Mesendoderm (in vitro differentiated cells): ENCODE data around the gene TTLL4.

ENCODE experiments used
- DNase-seq: peaks from one replicate; pipeline ENCODE4 v3.0.0; 2013
- H2AK5ac ChIP-seq: 2 replicates; pipeline ENCODE4 v1.6.1; 2013; ENCODE audit warnings: low read length, inconsistent platforms
- H2BK120ac ChIP-seq: 2 replicates; pipeline ENCODE4 v1.6.1; 2013; ENCODE audit warnings: low read depth, mild to moderate bottlenecking, low read length, moderate library complexity, mixed read lengths
- H2BK15ac ChIP-seq: replicated peaks from 2 replicates; pipeline ENCODE4 v1.6.1; 2013; ENCODE audit warnings: low read depth, mild to moderate bottlenecking, moderate library complexity
- H2BK5ac ChIP-seq: 2 replicates; pipeline ENCODE4 v1.6.1; 2013; ENCODE audit warnings: low read length, inconsistent platforms
- H3K18ac ChIP-seq: 2 replicates; pipeline ENCODE4 v1.6.1; 2013; ENCODE audit warnings: mild to moderate bottlenecking, low read length, mixed read lengths
- H3K23ac ChIP-seq: one replicate; pipeline ENCODE4 v1.6.1; 2013; ENCODE audit warnings: low read length
- H3K27ac ChIP-seq: 2 replicates; pipeline ENCODE4 v1.5.1; 2013; ENCODE audit warnings: low read depth, mild to moderate bottlenecking, inconsistent platforms, low read length, moderate library complexity
- H3K27me3 ChIP-seq: 2 replicates; pipeline ENCODE4 v1.6.1; 2013; ENCODE audit warnings: low read length, control low read depth, mild to moderate bottlenecking, inconsistent platforms; ENCODE audit not compliant: insufficient read depth, poor library complexity
- H3K36me3 ChIP-seq: 2 replicates; pipeline ENCODE4 v1.6.1; 2013; ENCODE audit warnings: low read length, inconsistent platforms; ENCODE audit not compliant: control insufficient read depth, insufficient read depth
- H3K4ac ChIP-seq: one replicate; pipeline ENCODE4 v1.6.1; 2013; ENCODE audit warnings: low read depth, mild to moderate bottlenecking, low read length, moderate library complexity
- H3K4me1 ChIP-seq: 2 replicates; pipeline ENCODE4 v1.6.1; 2013; ENCODE audit warnings: low read depth, low read length, inconsistent platforms; ENCODE audit not compliant: control insufficient read depth
- H3K4me2 ChIP-seq: 2 replicates; pipeline ENCODE4 v1.6.1; 2013; ENCODE audit warnings: low read length
- H3K4me3 ChIP-seq: 2 replicates; pipeline ENCODE4 v1.5.1; 2013; ENCODE audit warnings: mild to moderate bottlenecking, low read length
- H3K56ac ChIP-seq: one replicate; pipeline ENCODE4 v1.6.1; 2013; ENCODE audit warnings: low read length
- H3K79me1 ChIP-seq: 2 replicates; pipeline ENCODE4 v1.6.1; 2013; ENCODE audit warnings: low read length, inconsistent platforms
- H3K79me2 ChIP-seq: 2 replicates; pipeline ENCODE4 v1.6.1; 2013; ENCODE audit warnings: mild to moderate bottlenecking, low read length; ENCODE audit not compliant: control insufficient read depth, insufficient read depth
- H3K9ac ChIP-seq: 2 replicates; pipeline ENCODE4 v1.6.1; 2013; ENCODE audit warnings: low read length, inconsistent platforms
- H4K5ac ChIP-seq: one replicate; pipeline ENCODE4 v1.6.1; 2013; ENCODE audit warnings: low read length
- H4K8ac ChIP-seq: one replicate; pipeline ENCODE4 v1.6.1; 2013; ENCODE audit warnings: low read depth, mild to moderate bottlenecking, control low read depth, low read length, moderate library complexity
- WGBS: extraction: QIAGEN DNeasy Blood & Tissue Kit; methylation state at CpG from one replicate; pipeline ENCODE4 v1.1.7; 2013; ENCODE audit warnings: low lambda C conversion rate, missing lambda C conversion rate; ENCODE audit not compliant: insufficient coverage; ENCODE audit errors: extremely low coverage; 5-methylcytosine and 5-hydroxymethylcytosine counted together

The TTLL4 gene

GRCh38 chr2:218718058-218718457 lies 7.4 kb downstream of the TTLL4 start:
- no peak overlapping the region for H3K56ac ChIP-seq
- H3K27ac ChIP-seq, result no peak overlapping the region
- H2BK120ac ChIP-seq, result no peak overlapping the region
- H3K18ac ChIP-seq, result no peak overlapping the region
- no peaks in the 10 kb centered on the region for H3K36me3 ChIP-seq
- H4K5ac ChIP-seq, result no peak overlapping the region
- H3K9ac ChIP-seq, result no peak overlapping the region
- H2BK15ac ChIP-seq, result no peak overlapping the region
- H3K4me2 ChIP-seq, result no peak overlapping the region
- peaks cover 14% of the 10 kb centered on the region for H3K4me1 ChIP-seq
- no peak overlapping the region for H3K4me3 ChIP-seq
- H3K23ac ChIP-seq, result no peak overlapping the region
- H3K79me1 ChIP-seq, result peaks cover 25% of the 10 kb centered on the region
- no peak overlapping the region for H3K4ac ChIP-seq
- H2BK5ac ChIP-seq, result no peak overlapping the region
- H4K8ac ChIP-seq, result no peak overlapping the region
- H3K27me3 ChIP-seq, result no peaks in the 10 kb centered on the region
- H2AK5ac ChIP-seq, result no peak overlapping the region
- DNase-seq, result no peak
- WGBS, result no CpG with 5 or more reads among the region's 7 CpGs
- peaks cover 46% of the 10 kb centered on the region for H3K79me2 ChIP-seq

GRCh38 chr2:218719457-218719856 lies 8.8 kb downstream of the TTLL4 start:
- Histone ChIP-seq H2BK15ac (no peak overlapping the region), H3K4me2 (no peak overlapping the region), H3K18ac (no peak overlapping the region), H3K79me2 (peaks cover 37% of the 10 kb centered on the region), H2AK5ac (no peak overlapping the region), H3K23ac (no peak overlapping the region), H4K5ac (no peak overlapping the region), H3K27me3 (no peaks in the 10 kb centered on the region), H3K4me1 (peaks cover 14% of the 10 kb centered on the region), H2BK120ac (no peak overlapping the region), H4K8ac (no peak overlapping the region), H3K4me3 (no peak overlapping the region), H3K9ac (no peak overlapping the region), H3K79me1 (peaks cover 18% of the 10 kb centered on the region), H3K27ac (no peak overlapping the region), H3K36me3 (no peaks in the 10 kb centered on the region), H3K4ac (no peak overlapping the region), H2BK5ac (no peak overlapping the region), H3K56ac (no peak overlapping the region)
- no CpG with 5 or more reads among the region's 3 CpGs for WGBS
- DNase-seq, result no peak

- Histone ChIP-seq H3K27me3 (no peaks in the 10 kb centered on the region), H3K4ac (no peak overlapping the region), H2AK5ac (no peak overlapping the region), H3K9ac (no peak overlapping the region), H3K4me1 (peaks cover 14% of the 10 kb centered on the region), H3K79me1 (peaks cover 15% of the 10 kb centered on the region), H3K4me3 (no peak overlapping the region), H3K23ac (no peak overlapping the region), H2BK15ac (no peak overlapping the region), H3K56ac (no peak overlapping the region), H4K5ac (no peak overlapping the region), H3K36me3 (no peaks in the 10 kb centered on the region), H3K18ac (no peak overlapping the region), H2BK5ac (no peak overlapping the region), H3K27ac (no peak overlapping the region), H3K4me2 (no peak overlapping the region), H3K79me2 (peaks cover 39% of the 10 kb centered on the region), H4K8ac (no peak overlapping the region), H2BK120ac (no peak overlapping the region)
- WGBS, result no CpG with 5 or more reads among the region's 19 CpGs
- no peak for DNase-seq
Measured at GRCh38 chr2:218720048-218721041, 9.7 kb downstream of the TTLL4 start.

- H3K23ac ChIP-seq, result no peak overlapping the region
- peaks cover 14% of the 10 kb centered on the region for H3K4me1 ChIP-seq
- no peak overlapping the region for H2AK5ac ChIP-seq
- H4K5ac ChIP-seq, result no peak overlapping the region
- no peak overlapping the region for H3K9ac ChIP-seq
- H3K27ac ChIP-seq, result no peak overlapping the region
- peaks cover 41% of the 10 kb centered on the region for H3K79me2 ChIP-seq
- H3K56ac ChIP-seq, result no peak overlapping the region
- no peak overlapping the region for H3K4ac ChIP-seq
- peaks cover 16% of the 10 kb centered on the region for H3K79me1 ChIP-seq
- H3K27me3 ChIP-seq, result no peaks in the 10 kb centered on the region
- no peak overlapping the region for H2BK15ac ChIP-seq
- H3K4me3 ChIP-seq, result no peak overlapping the region
- no peak for DNase-seq
- H2BK120ac ChIP-seq, result no peak overlapping the region
- H4K8ac ChIP-seq, result no peak overlapping the region
- no peak overlapping the region for H2BK5ac ChIP-seq
- H3K4me2 ChIP-seq, result no peak overlapping the region
- no peak overlapping the region for H3K18ac ChIP-seq
- no peaks in the 10 kb centered on the region for H3K36me3 ChIP-seq
Measured at GRCh38 chr2:218721488-218721887, 10.9 kb downstream of the TTLL4 start.

GRCh38 chr2:218721934-218722333 lies 11.3 kb downstream of the TTLL4 start:
- Histone ChIP-seq H2BK5ac (no peak overlapping the region), H3K23ac (no peak overlapping the region), H2BK120ac (no peak overlapping the region), H3K18ac (no peak overlapping the region), H2AK5ac (no peak overlapping the region), H3K9ac (no peak overlapping the region), H3K36me3 (no peaks in the 10 kb centered on the region), H3K79me1 (peaks cover 16% of the 10 kb centered on the region), H2BK15ac (no peak overlapping the region), H4K5ac (no peak overlapping the region), H3K79me2 (peaks cover 43% of the 10 kb centered on the region), H3K56ac (no peak overlapping the region), H3K27ac (no peak overlapping the region), H3K4me1 (peaks cover 14% of the 10 kb centered on the region), H3K4me3 (no peak overlapping the region), H4K8ac (no peak overlapping the region), H3K27me3 (no peaks in the 10 kb centered on the region), H3K4ac (no peak overlapping the region), H3K4me2 (no peak overlapping the region)
- no peak for DNase-seq
- WGBS, result no CpG with 5 or more reads among the region's 2 CpGs
